SH-SY5Y (cell line): ENCODE measurements around the gene COL18A1.

Source experiments
- GATA2 ChIP-seq: IDR thresholded peaks from 2 replicates; pipeline ENCODE4 v1.6.1; 2011; ENCODE audit warnings: mild to moderate bottlenecking, low read depth, low read length
- GATA3 ChIP-seq: IDR thresholded peaks from 2 replicates; pipeline ENCODE4 v1.6.1; 2011; ENCODE audit warnings: low read depth, mild to moderate bottlenecking, low read length, moderate library complexity

GRCh38 chr21:45490049-45490731 lies 85.2 kb downstream of the COL18A1 start:
- no peak for TF ChIP-seq GATA3
- no peak for TF ChIP-seq GATA2
